ENCODE measurements around the gene XYLT2. TPM values are rescaled to one million over a fixed set of nuclear protein-coding genes. Genes with fewer than 3 reads are reported as not detected.

Gene XYLT2
- polyA plus RNA-seq, 2 of the 4 experiments (the other 2 are of a cell fraction), result 9.7 to 15.8 TPM

GRCh38 chr17:50372758-50373556 lies 27.0 kb downstream of the XYLT2 start, which contains the start of the genes EME1 and MRPL27 (continued):
- TF ChIP-seq CTCF (IDR thresholded peaks at IDR 0.05), result no peak
- TF ChIP-seq HOXB5 (CRISPR knock-in tag; IDR thresholded peaks at IDR 0.05), result peak; percentile 82
- no peak for TF ChIP-seq CBX2 (IDR thresholded peaks at IDR 0.05; ENCODE audit: borderline replicate concordance, low read depth)
- no peak for TF ChIP-seq NFE2L2 (conservative IDR thresholded peaks at IDR 0.05; ENCODE audit: low read length)
- TF ChIP-seq TP53 (CRISPR knock-in tag; IDR thresholded peaks at IDR 0.05), result peak; percentile 76; the same call in 1 of the 2 replicates
- TF ChIP-seq NR3C1 (IDR thresholded peaks at IDR 0.05), result no peak
- TF ChIP-seq HOXB13 (CRISPR knock-in tag; IDR thresholded peaks at IDR 0.05; ENCODE audit: low read depth), result peak; percentile 13; the same call in 1 of the 2 replicates
- TF ChIP-seq MAFK (IDR thresholded peaks at IDR 0.05; ENCODE audit: partially characterized antibody), result peak; percentile 38
- no peak for TF ChIP-seq SMC3 (IDR thresholded peaks at IDR 0.05)
- peak; percentile 85 for TF ChIP-seq POLR2A (IDR thresholded peaks at IDR 0.05; ENCODE audit: low read length)
- TF ChIP-seq RAD21 (conservative IDR thresholded peaks at IDR 0.05 in 1 of 2, IDR thresholded peaks at IDR 0.05 in 1 of 2), result no peak
- TF ChIP-seq ZC3H11A (IDR thresholded peaks at IDR 0.05), result no peak
- TF ChIP-seq CHD4 (IDR thresholded peaks at IDR 0.05; ENCODE audit: borderline replicate concordance), result no peak
- TF ChIP-seq EHF (CRISPR knock-in tag; IDR thresholded peaks at IDR 0.05), result peak; percentile 31; the same call in 1 of the 2 replicates
- TF ChIP-seq FOXS1 (CRISPR knock-in tag; IDR thresholded peaks at IDR 0.05), result 0 out of 2 replicates have a peak, but pooled peaks have one; percentile 28
- TF ChIP-seq MAZ (IDR thresholded peaks at IDR 0.05; ENCODE audit: borderline replicate concordance, low read depth, low read length), result no peak
- no peak for TF ChIP-seq KDM1A (IDR thresholded peaks at IDR 0.05; ENCODE audit: low read depth)
- no peak; the same call in 1 of the 2 replicates for TF ChIP-seq RARB (CRISPR knock-in tag; IDR thresholded peaks at IDR 0.05)
- TF ChIP-seq, protein P1, sequence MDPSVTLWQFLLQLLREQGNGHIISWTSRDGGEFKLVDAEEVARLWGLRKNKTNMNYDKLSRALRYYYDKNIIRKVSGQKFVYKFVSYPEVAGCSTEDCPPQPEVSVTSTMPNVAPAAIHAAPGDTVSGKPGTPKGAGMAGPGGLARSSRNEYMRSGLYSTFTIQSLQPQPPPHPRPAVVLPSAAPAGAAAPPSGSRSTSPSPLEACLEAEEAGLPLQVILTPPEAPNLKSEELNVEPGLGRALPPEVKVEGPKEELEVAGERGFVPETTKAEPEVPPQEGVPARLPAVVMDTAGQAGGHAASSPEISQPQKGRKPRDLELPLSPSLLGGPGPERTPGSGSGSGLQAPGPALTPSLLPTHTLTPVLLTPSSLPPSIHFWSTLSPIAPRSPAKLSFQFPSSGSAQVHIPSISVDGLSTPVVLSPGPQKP (IDR thresholded peaks at IDR 0.05; ENCODE audit: low read depth, low read length), result 0 out of 2 replicates have a peak, but pooled peaks have one; percentile 69
- TF ChIP-seq, protein P2, sequence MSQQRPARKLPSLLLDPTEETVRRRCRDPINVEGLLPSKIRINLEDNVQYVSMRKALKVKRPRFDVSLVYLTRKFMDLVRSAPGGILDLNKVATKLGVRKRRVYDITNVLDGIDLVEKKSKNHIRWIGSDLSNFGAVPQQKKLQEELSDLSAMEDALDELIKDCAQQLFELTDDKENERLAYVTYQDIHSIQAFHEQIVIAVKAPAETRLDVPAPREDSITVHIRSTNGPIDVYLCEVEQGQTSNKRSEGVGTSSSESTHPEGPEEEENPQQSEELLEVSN (IDR thresholded peaks at IDR 0.05; ENCODE audit: borderline replicate concordance, low read depth), result peak; percentile 93
- TF ChIP-seq JUN (IDR thresholded peaks at IDR 0.05), result peak; percentile 92 to 97; a peak in 3 of 5 replicates
- no peak for TF ChIP-seq RNF2 (IDR thresholded peaks at IDR 0.05; ENCODE audit: borderline replicate concordance, low read depth)
- no peak for TF ChIP-seq HOXA7 (CRISPR knock-in tag; IDR thresholded peaks at IDR 0.05)
- TF ChIP-seq RFX5 (IDR thresholded peaks at IDR 0.05), result peak; percentile 38; the same call in 1 of the 2 replicates
- TF ChIP-seq ESRRA (IDR thresholded peaks at IDR 0.05; ENCODE audit: borderline replicate concordance, low read length), result no peak
- no peak for TF ChIP-seq FOSL2 (IDR thresholded peaks at IDR 0.05)
- peak; percentile 37 for TF ChIP-seq FOSL2 (CRISPR knock-in tag; IDR thresholded peaks at IDR 0.05)
- TF ChIP-seq EP300 (IDR thresholded peaks at IDR 0.05), result no peak
- no peak for TF ChIP-seq POLR2AphosphoS2 (conservative IDR thresholded peaks at IDR 0.05; ENCODE audit: low read length)
- peak; percentile 87 for TF ChIP-seq KDM5A (IDR thresholded peaks at IDR 0.05)
- TF ChIP-seq, protein P3, sequence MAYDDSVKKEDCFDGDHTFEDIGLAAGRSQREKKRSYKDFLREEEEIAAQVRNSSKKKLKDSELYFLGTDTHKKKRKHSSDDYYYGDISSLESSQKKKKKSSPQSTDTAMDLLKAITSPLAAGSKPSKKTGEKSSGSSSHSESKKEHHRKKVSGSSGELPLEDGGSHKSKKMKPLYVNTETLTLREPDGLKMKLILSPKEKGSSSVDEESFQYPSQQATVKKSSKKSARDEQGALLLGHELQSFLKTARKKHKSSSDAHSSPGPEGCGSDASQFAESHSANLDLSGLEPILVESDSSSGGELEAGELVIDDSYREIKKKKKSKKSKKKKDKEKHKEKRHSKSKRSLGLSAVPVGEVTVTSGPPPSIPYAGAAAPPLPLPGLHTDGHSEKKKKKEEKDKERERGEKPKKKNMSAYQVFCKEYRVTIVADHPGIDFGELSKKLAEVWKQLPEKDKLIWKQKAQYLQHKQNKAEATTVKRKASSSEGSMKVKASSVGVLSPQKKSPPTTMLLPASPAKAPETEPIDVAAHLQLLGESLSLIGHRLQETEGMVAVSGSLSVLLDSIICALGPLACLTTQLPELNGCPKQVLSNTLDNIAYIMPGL (CRISPR knock-in tag; IDR thresholded peaks at IDR 0.05; ENCODE audit: borderline replicate concordance), result no peak
- TF ChIP-seq RCOR1 (IDR thresholded peaks at IDR 0.05; ENCODE audit: low read depth, low read length), result no peak
- TF ChIP-seq HEYL (CRISPR knock-in tag; IDR thresholded peaks at IDR 0.05), result no peak
- 0 out of 4 replicates have a peak, but pooled peaks of 1 of the 2 experiments have one; percentile 10 for TF ChIP-seq CEBPB (IDR thresholded peaks at IDR 0.05)
- TF ChIP-seq BHLHE40 (IDR thresholded peaks at IDR 0.05; ENCODE audit: low read depth, low read length), result peak; percentile 59; the same call in 1 of the 2 replicates
